Suppressor macrophage treated with lipopolysaccharide for 4 hours (primary cell): ENCODE results near the gene LRRC56.
A peak's percentile ranks its signal among the peaks of the same experiment; 100 is the strongest.
"Not testable (repeated sequence)": the region's sequence is repeated elsewhere in the genome, so short reads cannot be mapped to it uniquely, and the experiment has no call there.

Source experiments
- DNase-seq: peaks from one replicate; pipeline ENCODE4 v3.0.0-alpha.2; 2020

LRRC56 gene

GRCh38 chr11:502288-503178, 34.8 kb upstream of the LRRC56 start:
- no peak for DNase-seq

- peak; percentile 94 for DNase-seq
Measured at GRCh38 chr11:503179-503981, 33.9 kb upstream of the LRRC56 start.

GRCh38 chr11:504053-504993, 33.0 kb upstream of the LRRC56 start:
- DNase-seq: peak; percentile 51

GRCh38 chr11:504994-505344, 32.4 kb upstream of the LRRC56 start:
- DNase-seq: no peak

GRCh38 chr11:506238-506994, 30.9 kb upstream of the LRRC56 start:
- peak; percentile 99 for DNase-seq

GRCh38 chr11:506995-507726, 30.2 kb upstream of the LRRC56 start, which contains the start of gene RNH1:
Gene RNH1, minus strand, starts transcription at chr11:507242. Its CDS starts 5,080 bp downstream, at chr11:502162.
- peak; percentile 100 for DNase-seq

- DNase-seq: no peak
Measured at GRCh38 chr11:507727-508515, 29.4 kb upstream of the LRRC56 start.

- no peak for DNase-seq
Measured at GRCh38 chr11:508956-509355, 28.4 kb upstream of the LRRC56 start.

GRCh38 chr11:512761-513595, 24.3 kb upstream of the LRRC56 start:
- peak; percentile 27 for DNase-seq

GRCh38 chr11:514606-515005, 22.7 kb upstream of the LRRC56 start:
- DNase-seq: no peak

- no peak for DNase-seq
Measured at GRCh38 chr11:515131-515530, 22.2 kb upstream of the LRRC56 start.

- DNase-seq: no peak
Measured at GRCh38 chr11:516400-516799, 20.9 kb upstream of the LRRC56 start.

GRCh38 chr11:516918-517685, 20.2 kb upstream of the LRRC56 start:
- not testable (repeated sequence) for DNase-seq

GRCh38 chr11:518463-519202, 18.7 kb upstream of the LRRC56 start:
- peak; percentile 97 for DNase-seq

- DNase-seq: no peak
Measured at GRCh38 chr11:520428-521176, 16.7 kb upstream of the LRRC56 start.

GRCh38 chr11:521177-521688, 16.1 kb upstream of the LRRC56 start:
- no peak for DNase-seq

- DNase-seq: no peak
Measured at GRCh38 chr11:526192-526591, 11.1 kb upstream of the LRRC56 start.
